ENCODE measurements around the gene PTCD2.

Gene PTCD2

GRCh38 chr5:72351376-72351775 is 31.2 kb downstream of the PTCD2 start:
- no peaks in the 10 kb centered on the region for H3K27me3 ChIP-seq (ENCODE audit: insufficient read depth, insufficient read length)
- no peaks in the 10 kb centered on the region for H3K4me1 ChIP-seq (ENCODE audit: insufficient read depth, insufficient read length)
- DNase-seq (ENCODE audit: low read depth, low spot score) = no peak
- H3K36me3 ChIP-seq (ENCODE audit: insufficient read depth, insufficient read length, low read length) = peaks cover 24% of the 10 kb centered on the region
- no peak overlapping the region for H3K4me3 ChIP-seq (ENCODE audit: insufficient read length, low read depth)
- no peak overlapping the region for H3K9ac ChIP-seq (ENCODE audit: insufficient read length, low read depth)
- no peak for TF ChIP-seq YY1 (IDR thresholded peaks at IDR 0.05; ENCODE audit: insufficient read depth, insufficient read length)
- no peak for TF ChIP-seq ZNF274 (IDR thresholded peaks at IDR 0.05; ENCODE audit: low read depth, low read length)
- no peak for TF ChIP-seq SUZ12 (IDR thresholded peaks at IDR 0.05; ENCODE audit: extremely low read depth, insufficient read depth, insufficient read length)
- no peaks in the 10 kb centered on the region for H3K9me3 ChIP-seq (ENCODE audit: insufficient read depth, low read length)

DNA sequence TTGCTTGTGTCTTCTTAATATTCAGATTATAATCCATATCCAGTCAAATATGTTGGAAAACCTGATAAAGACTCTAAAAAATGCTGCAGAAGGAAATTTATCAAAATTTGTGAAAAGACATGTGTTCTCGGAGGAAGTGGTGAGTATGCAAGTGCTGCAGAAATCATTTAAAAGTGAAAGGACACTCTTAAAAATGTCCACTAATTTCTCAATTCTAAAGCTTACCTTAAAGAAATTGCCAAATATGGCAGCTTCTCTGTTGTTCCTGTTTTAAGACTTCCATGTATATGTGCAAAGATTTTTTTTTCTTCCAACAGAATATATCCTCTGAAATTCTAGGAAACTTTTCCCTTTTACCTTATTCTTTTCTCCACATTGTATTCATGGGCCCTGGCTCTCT is 32.4 kb downstream of the PTCD2 start:
- DNase-seq (ENCODE audit: low read depth, low spot score) = no peak
- H3K4me1 ChIP-seq (ENCODE audit: insufficient read depth, insufficient read length) = no peaks in the 10 kb centered on the region
- peaks cover 20% of the 10 kb centered on the region for H3K36me3 ChIP-seq (ENCODE audit: insufficient read depth, insufficient read length, low read length)
- H3K9me3 ChIP-seq (ENCODE audit: insufficient read depth, low read length) = no peaks in the 10 kb centered on the region
- H3K9ac ChIP-seq (ENCODE audit: insufficient read length, low read depth) = no peak overlapping the region
- TF ChIP-seq YY1 (IDR thresholded peaks at IDR 0.05; ENCODE audit: insufficient read depth, insufficient read length) (no peak), SUZ12 (IDR thresholded peaks at IDR 0.05; ENCODE audit: extremely low read depth, insufficient read depth, insufficient read length) (no peak), ZNF274 (IDR thresholded peaks at IDR 0.05; ENCODE audit: low read depth, low read length) (no peak)
- H3K4me3 ChIP-seq (ENCODE audit: insufficient read length, low read depth) = no peak overlapping the region
- no peaks in the 10 kb centered on the region for H3K27me3 ChIP-seq (ENCODE audit: insufficient read depth, insufficient read length)

- TF ChIP-seq YY1 (IDR thresholded peaks at IDR 0.05; ENCODE audit: insufficient read depth, insufficient read length) (no peak), SUZ12 (IDR thresholded peaks at IDR 0.05; ENCODE audit: extremely low read depth, insufficient read depth, insufficient read length) (no peak), ZNF274 (IDR thresholded peaks at IDR 0.05; ENCODE audit: low read depth, low read length) (no peak)
- Histone ChIP-seq H3K27me3 (ENCODE audit: insufficient read depth, insufficient read length) (no peaks in the 10 kb centered on the region), H3K4me3 (ENCODE audit: insufficient read length, low read depth) (no peak overlapping the region), H3K36me3 (ENCODE audit: insufficient read depth, insufficient read length, low read length) (peaks cover 19% of the 10 kb centered on the region), H3K9ac (ENCODE audit: insufficient read length, low read depth) (no peak overlapping the region), H3K9me3 (ENCODE audit: insufficient read depth, low read length) (no peaks in the 10 kb centered on the region), H3K4me1 (ENCODE audit: insufficient read depth, insufficient read length) (no peaks in the 10 kb centered on the region)
- DNase-seq (ENCODE audit: low read depth, low spot score) = no peak
Observed at GRCh38 chr5:72353046-72353445, 32.9 kb downstream of the PTCD2 start.

GRCh38 chr5:72355706-72356299 is 35.6 kb downstream of the PTCD2 start:
- no peak overlapping the region for H3K4me3 ChIP-seq (ENCODE audit: insufficient read length, low read depth)

GRCh38 chr5:72356361-72356760 is 36.2 kb downstream of the PTCD2 start:
- H3K9ac ChIP-seq (ENCODE audit: insufficient read length, low read depth) = no peak overlapping the region
- no peak for DNase-seq (ENCODE audit: low read depth, low spot score)
- no peak overlapping the region for H3K4me3 ChIP-seq (ENCODE audit: insufficient read length, low read depth)
- no peaks in the 10 kb centered on the region for H3K9me3 ChIP-seq (ENCODE audit: insufficient read depth, low read length)
- no peaks in the 10 kb centered on the region for H3K4me1 ChIP-seq (ENCODE audit: insufficient read depth, insufficient read length)
- TF ChIP-seq YY1 (IDR thresholded peaks at IDR 0.05; ENCODE audit: insufficient read depth, insufficient read length) = no peak
- H3K27me3 ChIP-seq (ENCODE audit: insufficient read depth, insufficient read length) = no peaks in the 10 kb centered on the region
- peaks cover 42% of the 10 kb centered on the region for H3K36me3 ChIP-seq (ENCODE audit: insufficient read depth, insufficient read length, low read length)

More at GRCh38 chr5:72355706-72356299, 35.6 kb downstream of the PTCD2 start:
- Histone ChIP-seq H3K9ac (ENCODE audit: insufficient read length, low read depth) (no peak overlapping the region), H3K27me3 (ENCODE audit: insufficient read depth, insufficient read length) (no peaks in the 10 kb centered on the region), H3K36me3 (ENCODE audit: insufficient read depth, insufficient read length, low read length) (peaks cover 39% of the 10 kb centered on the region), H3K9me3 (ENCODE audit: insufficient read depth, low read length) (no peaks in the 10 kb centered on the region), H3K4me1 (ENCODE audit: insufficient read depth, insufficient read length) (no peaks in the 10 kb centered on the region)
- TF ChIP-seq ZNF274 (IDR thresholded peaks at IDR 0.05; ENCODE audit: low read depth, low read length) (no peak), YY1 (IDR thresholded peaks at IDR 0.05; ENCODE audit: insufficient read depth, insufficient read length) (no peak), SUZ12 (IDR thresholded peaks at IDR 0.05; ENCODE audit: extremely low read depth, insufficient read depth, insufficient read length) (no peak)
- no peak for DNase-seq (ENCODE audit: low read depth, low spot score)

DNA sequence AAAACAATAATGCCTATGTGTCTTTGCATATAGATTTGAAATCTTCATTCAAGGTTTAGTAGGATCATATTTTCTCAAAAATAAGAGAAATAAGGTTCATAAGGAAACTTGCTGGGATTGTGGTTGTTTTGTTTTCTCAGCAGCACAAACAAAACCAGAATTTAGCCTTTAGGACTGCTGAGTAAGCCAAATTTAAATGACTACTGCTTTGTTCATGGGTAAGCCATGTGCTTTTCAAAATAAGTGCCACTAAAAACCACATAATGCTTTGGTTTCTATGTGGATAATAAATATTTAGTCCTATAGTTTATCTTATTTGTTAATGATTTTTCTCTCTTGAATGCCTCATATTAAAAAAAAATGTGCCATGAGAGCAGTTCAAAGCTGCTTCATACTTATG is 38.8 kb downstream of the PTCD2 start:
- H3K9ac ChIP-seq (ENCODE audit: insufficient read length, low read depth) = no peak overlapping the region
- TF ChIP-seq SUZ12 (IDR thresholded peaks at IDR 0.05; ENCODE audit: extremely low read depth, insufficient read depth, insufficient read length) (no peak), YY1 (IDR thresholded peaks at IDR 0.05; ENCODE audit: insufficient read depth, insufficient read length) (no peak), ZNF274 (IDR thresholded peaks at IDR 0.05; ENCODE audit: low read depth, low read length) (no peak)
- H3K9me3 ChIP-seq (ENCODE audit: insufficient read depth, low read length) = peaks cover 12% of the 10 kb centered on the region; the same call in 1 of the 2 replicates
- H3K36me3 ChIP-seq (ENCODE audit: insufficient read depth, insufficient read length, low read length) = peaks cover 46% of the 10 kb centered on the region
- H3K4me3 ChIP-seq (ENCODE audit: insufficient read length, low read depth) = no peak overlapping the region
- no peaks in the 10 kb centered on the region for H3K27me3 ChIP-seq (ENCODE audit: insufficient read depth, insufficient read length)
- no peak for DNase-seq (ENCODE audit: low read depth, low spot score)
- no peaks in the 10 kb centered on the region for H3K4me1 ChIP-seq (ENCODE audit: insufficient read depth, insufficient read length)

DNA sequence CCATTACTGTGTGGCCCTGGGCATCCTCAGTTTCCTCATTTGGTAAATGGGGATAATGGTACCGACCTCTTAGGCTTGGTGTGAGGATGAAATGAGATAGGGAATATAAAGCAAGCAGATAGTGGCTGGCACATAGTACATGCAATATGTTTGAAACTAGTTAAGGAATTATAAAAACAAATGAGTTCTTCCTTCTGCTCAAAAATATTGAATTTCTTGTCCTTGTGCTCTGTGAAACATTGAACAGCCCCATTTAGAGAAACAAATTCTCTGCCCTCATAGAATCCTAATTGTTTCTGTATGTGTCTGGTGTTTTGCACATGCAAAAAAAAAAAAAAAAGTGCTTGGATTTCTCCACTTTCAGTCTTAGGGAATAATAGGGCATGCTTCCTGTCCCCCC is 39.7 kb downstream of the PTCD2 start:
- Histone ChIP-seq H3K27me3 (ENCODE audit: insufficient read depth, insufficient read length) (no peaks in the 10 kb centered on the region), H3K9me3 (ENCODE audit: insufficient read depth, low read length) (peaks cover 12% of the 10 kb centered on the region; the same call in 1 of the 2 replicates), H3K4me3 (ENCODE audit: insufficient read length, low read depth) (no peak overlapping the region), H3K4me1 (ENCODE audit: insufficient read depth, insufficient read length) (no peaks in the 10 kb centered on the region), H3K9ac (ENCODE audit: insufficient read length, low read depth) (no peak overlapping the region), H3K36me3 (ENCODE audit: insufficient read depth, insufficient read length, low read length) (peaks cover 51% of the 10 kb centered on the region)
- DNase-seq (ENCODE audit: low read depth, low spot score) = no peak
- TF ChIP-seq YY1 (IDR thresholded peaks at IDR 0.05; ENCODE audit: insufficient read depth, insufficient read length) (no peak), SUZ12 (IDR thresholded peaks at IDR 0.05; ENCODE audit: extremely low read depth, insufficient read depth, insufficient read length) (no peak), ZNF274 (IDR thresholded peaks at IDR 0.05; ENCODE audit: low read depth, low read length) (no peak)

All from NT2/D1 (cell line).